SK-N-SH (cell line): ENCODE measurements around the gene RTCA. TPM values are rescaled to one million over a fixed set of nuclear protein-coding genes. Genes with fewer than 3 reads are reported as not detected.

Experiments used
- CTCF ChIA-PET: fragments of 300-600, 350-600 bp; formaldehyde crosslinking; extraction: SDS; loops from one replicate; lab custom pipeline; 2021; lab: Yijun Ruan, JAX
- POLR2A ChIA-PET: fragments of 350-600 bp; sonication (Branson Sonifier 250); formaldehyde crosslinking; extraction: SDS; loops from one replicate; lab custom pipeline; 2020; ENCODE audit warnings: antibody characterized with exemption, inconsistent platforms; lab: Yijun Ruan, JAX
- DNase-seq: peaks from one replicate; pipeline ENCODE4 v3.0.0; 2012
- H2AFZ ChIP-seq: fragments of 200-600 bp; sonication (generic); 2 replicates; pipeline ENCODE4 v1.8.1; 2016; ENCODE audit warnings: antibody characterized with exemption, mild to moderate bottlenecking, low read depth
- H3F3A ChIP-seq: fragments of 200-600 bp; sonication (generic); replicated peaks from 2 replicates; pipeline ENCODE3; 2016; ENCODE audit warnings: antibody characterized with exemption, mild to moderate bottlenecking; ENCODE audit not compliant: insufficient read depth
- H3K27ac ChIP-seq, 2 experiments: fragments of 200-500 bp in 1 of 2; fragments of 200-600 bp in 1 of 2; sonication (Bioruptor generic) in 1 of 2; sonication (generic), shearing (Covaris generic) in 1 of 2; 2 replicates each; pipeline versions ENCODE4 v1.5.1 to v1.6.1; 2014 to 2016; ENCODE audit warnings: low read depth in 2 of 2, inconsistent platforms in 1 of 2, low read length in 1 of 2, mild to moderate bottlenecking in 1 of 2, mixed read lengths in 1 of 2
- H3K27me3 ChIP-seq: fragments of 200-600 bp; sonication (generic), shearing (Covaris generic); 2 replicates; pipeline ENCODE4 v1.6.1; 2016; ENCODE audit warnings: mixed run types; ENCODE audit not compliant: insufficient read depth
- H3K36me3 ChIP-seq, 2 experiments: fragments of 200-500 bp in 1 of 2; fragments of 200-600 bp in 1 of 2; sonication (Bioruptor generic) in 1 of 2; sonication (generic) in 1 of 2; replicated peaks in 1 of 2; 2 replicates each; pipeline versions ENCODE3 to v1.5.1; 2014 to 2016; ENCODE audit warnings: low read length in 1 of 2, mild to moderate bottlenecking in 1 of 2; ENCODE audit not compliant: insufficient read depth in 2 of 2, control insufficient read depth in 1 of 2
- H3K4me1 ChIP-seq, 2 experiments: fragments of 200-500 bp in 1 of 2; fragments of 200-600 bp in 1 of 2; sonication (Bioruptor generic) in 1 of 2; sonication (generic), shearing (Covaris generic) in 1 of 2; 2 replicates each; pipeline versions ENCODE4 v1.5.1 to v1.6.1; 2014 to 2016; ENCODE audit warnings: low read depth in 1 of 2, low read length in 1 of 2, mixed run types in 1 of 2; ENCODE audit not compliant: insufficient read depth in 2 of 2, control insufficient read depth in 1 of 2
- H3K4me2 ChIP-seq: fragments of 200-600 bp; sonication (generic), shearing (Covaris generic); 2 replicates; pipeline ENCODE4 v1.6.1; 2017; ENCODE audit warnings: mixed run types
- H3K4me3 ChIP-seq, 2 experiments: fragments of 200-500 bp in 1 of 2; fragments of 200-600 bp in 1 of 2; sonication (Bioruptor generic) in 1 of 2; sonication (generic), shearing (Covaris generic) in 1 of 2; 2 replicates each; pipeline versions ENCODE4 v1.5.1 to v1.8.1; 2014 to 2016; ENCODE audit warnings: low read depth in 2 of 2, inconsistent platforms in 1 of 2, low read length in 1 of 2, mild to moderate bottlenecking in 1 of 2, mixed read lengths in 1 of 2, moderate library complexity in 1 of 2
- H3K79me2 ChIP-seq: fragments of 200-600 bp; sonication (generic); 2 replicates; pipeline ENCODE4 v1.8.1; 2017; ENCODE audit warnings: mild to moderate bottlenecking; ENCODE audit not compliant: insufficient read depth
- H3K9ac ChIP-seq: fragments of 200-600 bp; sonication (generic); 2 replicates; pipeline ENCODE4 v1.6.1; 2017; ENCODE audit warnings: mixed run types
- H3K9me2 ChIP-seq: fragments of 200-600 bp; sonication (generic); 2 replicates; pipeline ENCODE4 v1.6.1; 2017; ENCODE audit warnings: mixed run types
- H3K9me3 ChIP-seq: fragments of 200-600 bp; sonication (generic); 2 replicates; pipeline ENCODE4 v1.6.1; 2017; ENCODE audit warnings: mixed run types, mild to moderate bottlenecking, moderate library complexity
- H4K20me1 ChIP-seq: fragments of 200-600 bp; sonication (generic); 2 replicates; pipeline ENCODE4 v1.6.1; 2017; ENCODE audit warnings: mild to moderate bottlenecking, mixed run types; ENCODE audit not compliant: insufficient read depth
- CHD2 ChIP-seq: fragments of 150-350 bp; IDR thresholded peaks from 2 replicates; pipeline ENCODE4 v1.6.1; 2018; ENCODE audit warnings: low read length; ENCODE audit not compliant: partially characterized antibody
- ELF1 ChIP-seq: IDR thresholded peaks from 2 replicates; pipeline ENCODE4 v1.4.0; 2012
- EP300 ChIP-seq, 2 experiments: IDR thresholded peaks; 2 replicates each; pipeline versions ENCODE4 v1.4.0 to v1.6.1; 2012; ENCODE audit warnings: borderline replicate concordance in 1 of 2, low read depth in 1 of 2, low read length in 1 of 2
- EZH2phosphoT487 ChIP-seq: fragments of 200-600 bp; sonication (generic); IDR thresholded peaks from 2 replicates; pipeline ENCODE4 v1.6.1; 2017; ENCODE audit warnings: low read depth, mixed run types, mild to moderate bottlenecking, antibody characterized with exemption, moderate library complexity, borderline replicate concordance
- FOSL2 ChIP-seq: IDR thresholded peaks from 2 replicates; pipeline ENCODE4 v1.4.0; 2012; ENCODE audit warnings: low read depth, mild to moderate bottlenecking, moderate library complexity, borderline replicate concordance
- MXI1 ChIP-seq: IDR thresholded peaks from 2 replicates; pipeline ENCODE4 v1.6.1; 2012; ENCODE audit warnings: mild to moderate bottlenecking, low read depth, low read length, improper control_type of control experiment
- POLR2AphosphoS5 ChIP-seq: IDR thresholded peaks from 2 replicates; pipeline ENCODE4 v1.6.1; 2012; ENCODE audit warnings: low read depth, low read length
- SMC3 ChIP-seq: IDR thresholded peaks from 2 replicates; pipeline ENCODE4 v1.6.1; 2012; ENCODE audit warnings: low read depth, low read length, improper control_type of control experiment
- TCF12 ChIP-seq: IDR thresholded peaks from 2 replicates; pipeline ENCODE4 v1.4.0; 2012
- WGBS: methylation state at CpG from one replicate; pipeline ENCODE4 v1.1.6; 2017; ENCODE audit warnings: low lambda C conversion rate; 5-methylcytosine and 5-hydroxymethylcytosine counted together
- polyA plus RNA-seq, 3 experiments: library from polyadenylated mRNA; depleted of rRNA; stranded (reverse); fragments of >200 nt; gene quantifications; 2 replicates each; pipeline ENCODE4 v1.2.3, GENCODE V29; 2012
- TF ChIP-seq, protein P1 (sequence below): fragments of 150-350 bp; IDR thresholded peaks from 2 replicates; pipeline ENCODE4 v1.6.1; 2017; ENCODE audit warnings: antibody characterized with exemption, low read length, low read depth, borderline replicate concordance
- TF ChIP-seq, protein P2 (sequence below): IDR thresholded peaks from 2 replicates; pipeline ENCODE4 v1.4.0; 2012; ENCODE audit warnings: low read depth, borderline replicate concordance
- TF ChIP-seq, protein P3 (sequence below): IDR thresholded peaks from 2 replicates; pipeline ENCODE4 v1.4.0; 2012; ENCODE audit warnings: low read depth, borderline replicate concordance
- TF ChIP-seq, protein P4 (sequence below): IDR thresholded peaks from 2 replicates; pipeline ENCODE4; 2012
- TF ChIP-seq, protein P5 (sequence below): IDR thresholded peaks from 2 replicates; pipeline ENCODE4 v1.6.1; 2012; ENCODE audit warnings: mild to moderate bottlenecking, low read depth, low read length, moderate library complexity

The RTCA gene
- polyA plus RNA-seq, 1 of the 3 experiments (the other 2 are of a cell fraction), result 17.3 TPM

DNA sequence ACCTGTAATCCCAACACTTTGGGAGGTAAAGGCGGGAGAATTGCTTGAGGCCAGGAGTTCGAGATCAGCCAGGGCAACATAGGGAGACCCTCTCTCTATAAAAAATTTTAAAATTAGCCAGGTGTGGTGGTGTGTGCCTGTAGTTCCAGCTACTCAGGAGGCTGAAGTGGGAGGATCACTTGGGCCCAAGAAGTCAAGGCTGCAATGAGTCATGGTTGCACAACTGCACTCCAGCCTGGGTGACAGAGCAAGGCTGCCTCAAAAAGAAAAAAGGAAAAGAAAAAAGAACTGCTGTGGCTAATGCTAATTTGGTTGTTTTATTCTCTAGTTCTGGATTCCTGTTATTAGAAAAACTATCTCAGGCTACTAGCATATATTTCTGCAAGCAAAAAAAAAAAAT is 46.1 kb upstream of the RTCA start (continued):
- TF ChIP-seq FOSL2 (no peak), POLR2AphosphoS5 (no peak), EP300 (IDR thresholded peaks at IDR 0.05; ENCODE audit: borderline replicate concordance in 1 of 2, low read depth in 1 of 2, low read length in 1 of 2) (no peak)

DNA sequence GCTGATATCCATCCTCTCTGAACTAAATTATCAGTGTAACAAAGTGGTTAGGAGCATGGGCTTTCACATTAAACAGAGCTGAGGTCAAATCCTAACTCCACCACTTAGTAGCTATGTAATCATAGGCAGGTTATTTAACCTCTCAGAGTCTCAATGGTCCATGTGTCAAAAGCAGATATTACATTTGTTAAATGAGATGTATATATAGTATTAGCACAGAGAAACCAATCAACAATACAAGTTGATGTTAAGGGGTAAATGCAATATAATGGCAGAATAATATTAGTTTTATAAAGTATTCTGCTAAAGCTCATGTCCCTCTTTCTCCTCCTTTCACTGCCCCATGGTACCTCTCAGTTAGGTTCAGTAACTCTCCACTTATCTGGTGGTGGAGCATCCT is 43.6 kb upstream of the RTCA start:
- H3K79me2 ChIP-seq, result no peaks in the 10 kb centered on the region
- no peaks in the 10 kb centered on the region for H3K27me3 ChIP-seq
- peaks cover 5 to 25% of the 10 kb centered on the region in 2 experiments for H3K36me3 ChIP-seq
- H3K27ac ChIP-seq, result no peak overlapping the region
- ChIA-PET POLR2A (no interaction called here), CTCF (interaction anchor here (0.8 to 1.8 kb wide), 5 partner anchors 11 to 242 kb away, joined by 3 to 6 read pairs (median 4); partner anchors contain the start of gene DBT)
- H3K9me2 ChIP-seq, result no peaks in the 10 kb centered on the region
- no peak overlapping the region for H3K4me2 ChIP-seq
- no peaks in the 10 kb centered on the region for H3K4me1 ChIP-seq
- H3K9ac ChIP-seq, result no peak overlapping the region
- TF ChIP-seq, protein P1, sequence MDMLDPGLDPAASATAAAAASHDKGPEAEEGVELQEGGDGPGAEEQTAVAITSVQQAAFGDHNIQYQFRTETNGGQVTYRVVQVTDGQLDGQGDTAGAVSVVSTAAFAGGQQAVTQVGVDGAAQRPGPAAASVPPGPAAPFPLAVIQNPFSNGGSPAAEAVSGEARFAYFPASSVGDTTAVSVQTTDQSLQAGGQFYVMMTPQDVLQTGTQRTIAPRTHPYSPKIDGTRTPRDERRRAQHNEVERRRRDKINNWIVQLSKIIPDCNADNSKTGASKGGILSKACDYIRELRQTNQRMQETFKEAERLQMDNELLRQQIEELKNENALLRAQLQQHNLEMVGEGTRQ, result no peak
- no peak for TF ChIP-seq FOSL2
- TF ChIP-seq MXI1, result no peak
- no peak for TF ChIP-seq EZH2phosphoT487
- TF ChIP-seq, protein P2, sequence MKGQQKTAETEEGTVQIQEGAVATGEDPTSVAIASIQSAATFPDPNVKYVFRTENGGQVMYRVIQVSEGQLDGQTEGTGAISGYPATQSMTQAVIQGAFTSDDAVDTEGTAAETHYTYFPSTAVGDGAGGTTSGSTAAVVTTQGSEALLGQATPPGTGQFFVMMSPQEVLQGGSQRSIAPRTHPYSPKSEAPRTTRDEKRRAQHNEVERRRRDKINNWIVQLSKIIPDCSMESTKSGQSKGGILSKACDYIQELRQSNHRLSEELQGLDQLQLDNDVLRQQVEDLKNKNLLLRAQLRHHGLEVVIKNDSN, result no peak
- no peak for TF ChIP-seq ELF1
- TF ChIP-seq EP300 (IDR thresholded peaks at IDR 0.05; ENCODE audit: borderline replicate concordance in 1 of 2, low read depth in 1 of 2, low read length in 1 of 2), result no peak
- no peak overlapping the region for H2AFZ ChIP-seq
- peaks cover 6% of the 10 kb centered on the region for H3F3A ChIP-seq
- H4K20me1 ChIP-seq, result no peaks in the 10 kb centered on the region
- no peaks in the 10 kb centered on the region for H3K9me3 ChIP-seq
- no peak for DNase-seq
- H3K4me3 ChIP-seq, result no peak overlapping the region

DNA sequence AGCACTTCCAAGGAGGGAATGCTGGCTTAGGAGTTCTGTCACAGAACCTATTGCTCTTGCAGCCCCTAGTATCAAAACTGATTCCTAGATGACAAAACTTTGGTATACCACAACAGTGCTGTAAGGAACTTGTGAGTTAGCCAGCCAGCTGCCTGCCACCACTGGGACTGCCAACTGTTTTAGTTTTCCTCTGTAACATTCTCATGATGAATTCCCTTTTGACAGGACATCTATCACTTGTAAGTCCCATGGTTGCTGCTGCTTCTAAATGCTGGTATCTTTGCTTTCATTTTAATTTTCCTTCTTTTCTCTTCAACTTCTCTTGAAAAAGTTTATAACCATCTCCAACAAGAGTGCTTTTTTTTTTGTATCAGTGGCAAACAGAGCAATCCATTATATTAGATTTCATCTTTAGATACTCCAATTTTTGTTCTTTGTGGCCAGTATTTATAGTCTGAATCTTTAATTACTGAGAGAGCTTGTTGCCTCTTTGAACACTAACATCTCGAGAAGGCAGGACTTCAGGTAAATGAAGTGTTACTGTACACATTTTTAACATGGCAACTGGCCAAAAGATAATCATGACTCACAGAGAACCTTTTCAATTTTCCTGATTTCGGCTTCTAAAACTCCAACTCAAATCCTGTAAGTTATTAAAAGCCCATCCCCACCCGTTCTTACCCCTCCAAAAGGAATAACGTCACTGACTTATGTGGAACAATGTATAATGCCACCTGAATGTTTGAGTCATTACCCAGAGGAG is 36.2 kb upstream of the RTCA start:
- Histone ChIP-seq H3F3A (peaks cover 3% of the 10 kb centered on the region), H3K4me1 (no peaks in the 10 kb centered on the region), H3K9me3 (no peaks in the 10 kb centered on the region), H3K4me2 (no peak overlapping the region), H3K27ac (no peak overlapping the region), H3K4me3 (no peak overlapping the region), H3K27me3 (no peaks in the 10 kb centered on the region), H3K9ac (no peak overlapping the region), H4K20me1 (no peaks in the 10 kb centered on the region), H3K9me2 (no peaks in the 10 kb centered on the region), H3K79me2 (no peaks in the 10 kb centered on the region), H2AFZ (no peak overlapping the region), H3K36me3 (peaks cover 38 to 45% of the 10 kb centered on the region in 2 experiments)
- no peak for DNase-seq
- ChIA-PET POLR2A (no interaction called here), CTCF (interaction anchor here (0.6 to 1.2 kb wide), 2 partner anchors 16 to 123 kb away, joined by 3 read pairs; no protein-coding TSS in a partner anchor)
- WGBS, result 89% methylated on average over 4 of the region's 4 CpGs
- no peak for TF ChIP-seq MXI1
- no peak for TF ChIP-seq ELF1
- TF ChIP-seq EZH2phosphoT487, result no peak
- no peak for TF ChIP-seq TCF12
- no peak for TF ChIP-seq EP300 (IDR thresholded peaks at IDR 0.05; ENCODE audit: borderline replicate concordance in 1 of 2, low read depth in 1 of 2, low read length in 1 of 2)
- TF ChIP-seq CHD2, result no peak
- TF ChIP-seq, protein P3, sequence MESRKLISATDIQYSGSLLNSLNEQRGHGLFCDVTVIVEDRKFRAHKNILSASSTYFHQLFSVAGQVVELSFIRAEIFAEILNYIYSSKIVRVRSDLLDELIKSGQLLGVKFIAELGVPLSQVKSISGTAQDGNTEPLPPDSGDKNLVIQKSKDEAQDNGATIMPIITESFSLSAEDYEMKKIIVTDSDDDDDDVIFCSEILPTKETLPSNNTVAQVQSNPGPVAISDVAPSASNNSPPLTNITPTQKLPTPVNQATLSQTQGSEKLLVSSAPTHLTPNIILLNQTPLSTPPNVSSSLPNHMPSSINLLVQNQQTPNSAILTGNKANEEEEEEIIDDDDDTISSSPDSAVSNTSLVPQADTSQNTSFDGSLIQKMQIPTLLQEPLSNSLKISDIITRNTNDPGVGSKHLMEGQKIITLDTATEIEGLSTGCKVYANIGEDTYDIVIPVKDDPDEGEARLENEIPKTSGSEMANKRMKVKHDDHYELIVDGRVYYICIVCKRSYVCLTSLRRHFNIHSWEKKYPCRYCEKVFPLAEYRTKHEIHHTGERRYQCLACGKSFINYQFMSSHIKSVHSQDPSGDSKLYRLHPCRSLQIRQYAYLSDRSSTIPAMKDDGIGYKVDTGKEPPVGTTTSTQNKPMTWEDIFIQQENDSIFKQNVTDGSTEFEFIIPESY, result no peak
- TF ChIP-seq, protein P4, sequence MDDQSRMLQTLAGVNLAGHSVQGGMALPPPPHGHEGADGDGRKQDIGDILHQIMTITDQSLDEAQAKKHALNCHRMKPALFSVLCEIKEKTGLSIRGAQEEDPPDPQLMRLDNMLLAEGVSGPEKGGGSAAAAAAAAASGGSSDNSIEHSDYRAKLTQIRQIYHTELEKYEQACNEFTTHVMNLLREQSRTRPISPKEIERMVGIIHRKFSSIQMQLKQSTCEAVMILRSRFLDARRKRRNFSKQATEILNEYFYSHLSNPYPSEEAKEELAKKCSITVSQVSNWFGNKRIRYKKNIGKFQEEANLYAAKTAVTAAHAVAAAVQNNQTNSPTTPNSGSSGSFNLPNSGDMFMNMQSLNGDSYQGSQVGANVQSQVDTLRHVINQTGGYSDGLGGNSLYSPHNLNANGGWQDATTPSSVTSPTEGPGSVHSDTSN, result no peak
- TF ChIP-seq, protein P5, sequence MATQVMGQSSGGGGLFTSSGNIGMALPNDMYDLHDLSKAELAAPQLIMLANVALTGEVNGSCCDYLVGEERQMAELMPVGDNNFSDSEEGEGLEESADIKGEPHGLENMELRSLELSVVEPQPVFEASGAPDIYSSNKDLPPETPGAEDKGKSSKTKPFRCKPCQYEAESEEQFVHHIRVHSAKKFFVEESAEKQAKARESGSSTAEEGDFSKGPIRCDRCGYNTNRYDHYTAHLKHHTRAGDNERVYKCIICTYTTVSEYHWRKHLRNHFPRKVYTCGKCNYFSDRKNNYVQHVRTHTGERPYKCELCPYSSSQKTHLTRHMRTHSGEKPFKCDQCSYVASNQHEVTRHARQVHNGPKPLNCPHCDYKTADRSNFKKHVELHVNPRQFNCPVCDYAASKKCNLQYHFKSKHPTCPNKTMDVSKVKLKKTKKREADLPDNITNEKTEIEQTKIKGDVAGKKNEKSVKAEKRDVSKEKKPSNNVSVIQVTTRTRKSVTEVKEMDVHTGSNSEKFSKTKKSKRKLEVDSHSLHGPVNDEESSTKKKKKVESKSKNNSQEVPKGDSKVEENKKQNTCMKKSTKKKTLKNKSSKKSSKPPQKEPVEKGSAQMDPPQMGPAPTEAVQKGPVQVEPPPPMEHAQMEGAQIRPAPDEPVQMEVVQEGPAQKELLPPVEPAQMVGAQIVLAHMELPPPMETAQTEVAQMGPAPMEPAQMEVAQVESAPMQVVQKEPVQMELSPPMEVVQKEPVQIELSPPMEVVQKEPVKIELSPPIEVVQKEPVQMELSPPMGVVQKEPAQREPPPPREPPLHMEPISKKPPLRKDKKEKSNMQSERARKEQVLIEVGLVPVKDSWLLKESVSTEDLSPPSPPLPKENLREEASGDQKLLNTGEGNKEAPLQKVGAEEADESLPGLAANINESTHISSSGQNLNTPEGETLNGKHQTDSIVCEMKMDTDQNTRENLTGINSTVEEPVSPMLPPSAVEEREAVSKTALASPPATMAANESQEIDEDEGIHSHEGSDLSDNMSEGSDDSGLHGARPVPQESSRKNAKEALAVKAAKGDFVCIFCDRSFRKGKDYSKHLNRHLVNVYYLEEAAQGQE, result no peak
- TF ChIP-seq SMC3, result no peak
